ENCODE data around the gene CACHD1.

CACHD1 gene

DNA sequence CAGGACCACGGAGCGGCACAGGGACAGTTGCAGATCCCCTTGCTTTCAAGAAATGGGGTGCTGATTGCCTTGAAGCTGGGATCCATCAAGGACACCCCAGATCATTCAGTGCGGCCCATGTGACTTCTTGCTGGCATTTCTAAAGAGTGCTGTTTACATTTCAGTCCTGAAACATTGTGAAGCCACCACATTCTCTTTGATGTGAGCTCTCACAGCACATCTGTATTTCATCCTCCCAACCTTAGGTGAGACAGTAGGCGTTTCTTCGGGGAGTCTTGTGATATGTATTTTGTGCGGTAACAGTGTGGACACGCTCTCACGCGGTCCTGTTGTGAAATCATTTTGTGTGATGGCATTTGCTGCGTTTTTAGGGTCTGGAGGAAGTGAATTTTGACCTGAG, 57.2 kb downstream of the CACHD1 start:
- H3K27ac ChIP-seq (ENCODE audit: low read depth, low read length): peak overlapping the region; percentile 87
- H3K4me3 ChIP-seq (ENCODE audit: low read depth in 1 of 5, low read length in 5 of 5): no peak overlapping the region
- H3K9me3 ChIP-seq (ENCODE audit: control insufficient read depth in 5 of 5, low read length in 5 of 5): no peaks in the 10 kb centered on the region
- peaks cover 0 to 57% (median 32%) of the 10 kb centered on the region in 5 donors for H3K4me1 ChIP-seq (ENCODE audit: control insufficient read depth in 5 of 5, insufficient read depth in 5 of 5, low read length in 5 of 5)
- no peaks in the 10 kb centered on the region for H3K27me3 ChIP-seq (ENCODE audit: control insufficient read depth in 5 of 5, insufficient read depth in 4 of 5, low read length in 5 of 5)
- peak overlapping the region in 1 of 5 donors; percentile 75 for H3K9ac ChIP-seq (ENCODE audit: low read length in 5 of 5)
- no peaks in the 10 kb centered on the region for H3K36me3 ChIP-seq (ENCODE audit: control insufficient read depth in 5 of 5, insufficient read depth in 5 of 5, low read length in 5 of 5)

DNA sequence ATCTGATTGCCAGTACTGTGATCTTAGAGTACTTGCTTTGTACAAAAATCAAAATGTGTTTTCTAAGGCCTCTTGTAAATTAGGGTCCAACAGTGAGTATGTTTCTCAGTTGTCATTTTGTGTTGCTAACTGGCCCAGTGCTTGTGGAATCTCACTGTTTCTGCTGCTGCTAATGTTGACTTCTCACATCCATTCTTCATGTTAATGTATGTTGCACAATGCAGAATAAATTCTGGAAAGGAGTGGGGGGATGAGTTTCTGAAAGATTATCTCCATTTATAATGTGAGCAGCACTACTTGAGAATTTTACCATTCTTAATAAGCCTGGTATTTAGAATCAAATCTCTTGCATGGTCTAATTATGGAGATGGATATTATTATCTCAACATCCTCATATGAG, 57.9 kb downstream of the CACHD1 start:
- H3K4me3 ChIP-seq (ENCODE audit: low read depth in 1 of 5, low read length in 5 of 5): no peak overlapping the region
- H3K4me1 ChIP-seq (ENCODE audit: control insufficient read depth in 5 of 5, insufficient read depth in 5 of 5, low read length in 5 of 5): peaks cover 0 to 50% (median 30%) of the 10 kb centered on the region in 5 donors
- H3K27me3 ChIP-seq (ENCODE audit: control insufficient read depth in 5 of 5, insufficient read depth in 4 of 5, low read length in 5 of 5): no peaks in the 10 kb centered on the region
- peak overlapping the region; percentile 87 for H3K27ac ChIP-seq (ENCODE audit: low read depth, low read length)
- H3K9me3 ChIP-seq (ENCODE audit: control insufficient read depth in 5 of 5, low read length in 5 of 5): no peaks in the 10 kb centered on the region
- no peaks in the 10 kb centered on the region for H3K36me3 ChIP-seq (ENCODE audit: control insufficient read depth in 5 of 5, insufficient read depth in 5 of 5, low read length in 5 of 5)
- no peak overlapping the region for H3K9ac ChIP-seq (ENCODE audit: low read length in 5 of 5)

DNA sequence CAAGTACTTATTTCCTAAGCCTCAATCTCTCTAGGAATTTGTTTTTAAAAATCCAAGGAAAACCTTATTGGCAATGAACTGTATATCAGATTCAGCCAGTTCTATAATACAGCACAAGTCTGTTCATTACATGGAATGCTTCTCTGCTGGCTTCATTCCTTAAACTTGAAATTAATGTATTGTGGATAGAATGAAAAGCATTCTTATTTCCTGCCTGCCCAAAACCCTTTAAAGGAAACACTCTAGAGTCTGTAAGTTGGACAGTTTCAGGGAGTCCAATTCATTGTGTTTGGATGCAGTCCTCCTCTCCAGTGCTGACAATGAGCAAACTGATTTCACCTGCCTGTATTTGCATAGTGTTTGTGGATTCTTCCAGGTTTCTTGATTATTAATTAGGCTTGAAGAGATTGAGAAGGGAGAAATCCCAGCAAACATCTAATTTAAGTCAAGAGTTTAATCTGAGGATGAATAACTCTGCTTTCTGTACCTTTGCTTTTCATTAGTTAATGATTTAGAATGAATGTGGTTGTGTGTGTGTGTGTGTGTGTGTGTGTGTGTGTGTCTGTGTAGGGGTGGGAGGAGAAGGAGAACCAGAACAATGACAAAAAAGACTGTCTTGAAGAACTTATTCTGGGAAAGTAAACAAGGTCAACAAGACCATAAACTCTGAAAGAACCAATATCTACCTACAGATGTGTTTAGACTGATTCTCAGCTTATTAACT, 61.2 kb downstream of the CACHD1 start:
- no peak overlapping the region for H3K9ac ChIP-seq (ENCODE audit: low read length in 5 of 5)
- no peak overlapping the region for H3K27ac ChIP-seq (ENCODE audit: low read depth, low read length)
- peaks cover 0 to 25% (median 18%) of the 10 kb centered on the region in 5 donors for H3K4me1 ChIP-seq (ENCODE audit: control insufficient read depth in 5 of 5, insufficient read depth in 5 of 5, low read length in 5 of 5)
- no peak overlapping the region for H3K4me3 ChIP-seq (ENCODE audit: low read depth in 1 of 5, low read length in 5 of 5)
- no peaks in the 10 kb centered on the region for H3K27me3 ChIP-seq (ENCODE audit: control insufficient read depth in 5 of 5, insufficient read depth in 4 of 5, low read length in 5 of 5)
- no peaks in the 10 kb centered on the region for H3K36me3 ChIP-seq (ENCODE audit: control insufficient read depth in 5 of 5, insufficient read depth in 5 of 5, low read length in 5 of 5)
- peaks cover 0 to 3% (median 0%) of the 10 kb centered on the region in 5 donors for H3K9me3 ChIP-seq (ENCODE audit: control insufficient read depth in 5 of 5, low read length in 5 of 5)

DNA sequence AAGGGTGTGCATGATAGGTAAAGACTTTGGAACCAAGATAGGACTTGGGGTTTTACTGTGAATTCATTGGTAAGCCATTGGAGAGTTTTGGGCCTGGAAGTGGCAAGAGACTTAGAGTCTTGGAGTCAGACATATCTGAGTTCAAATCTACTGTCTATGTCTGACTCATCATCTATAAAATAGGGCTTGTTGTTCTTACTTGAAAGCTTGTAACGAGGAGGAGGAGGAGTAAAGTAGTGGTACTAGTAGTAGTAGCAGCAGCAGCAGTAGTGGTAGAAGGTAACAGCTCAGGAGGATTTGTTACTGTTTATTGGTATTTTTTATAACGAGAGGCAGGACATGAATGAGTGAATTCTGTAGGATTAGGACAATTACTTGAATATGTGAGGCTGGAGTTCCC, 62.7 kb downstream of the CACHD1 start:
- H3K27me3 ChIP-seq (ENCODE audit: control insufficient read depth in 5 of 5, insufficient read depth in 4 of 5, low read length in 5 of 5): no peaks in the 10 kb centered on the region
- H3K4me1 ChIP-seq (ENCODE audit: control insufficient read depth in 5 of 5, insufficient read depth in 5 of 5, low read length in 5 of 5): peaks cover 0 to 31% (median 24%) of the 10 kb centered on the region in 5 donors
- H3K36me3 ChIP-seq (ENCODE audit: control insufficient read depth in 5 of 5, insufficient read depth in 5 of 5, low read length in 5 of 5): no peaks in the 10 kb centered on the region

DNA sequence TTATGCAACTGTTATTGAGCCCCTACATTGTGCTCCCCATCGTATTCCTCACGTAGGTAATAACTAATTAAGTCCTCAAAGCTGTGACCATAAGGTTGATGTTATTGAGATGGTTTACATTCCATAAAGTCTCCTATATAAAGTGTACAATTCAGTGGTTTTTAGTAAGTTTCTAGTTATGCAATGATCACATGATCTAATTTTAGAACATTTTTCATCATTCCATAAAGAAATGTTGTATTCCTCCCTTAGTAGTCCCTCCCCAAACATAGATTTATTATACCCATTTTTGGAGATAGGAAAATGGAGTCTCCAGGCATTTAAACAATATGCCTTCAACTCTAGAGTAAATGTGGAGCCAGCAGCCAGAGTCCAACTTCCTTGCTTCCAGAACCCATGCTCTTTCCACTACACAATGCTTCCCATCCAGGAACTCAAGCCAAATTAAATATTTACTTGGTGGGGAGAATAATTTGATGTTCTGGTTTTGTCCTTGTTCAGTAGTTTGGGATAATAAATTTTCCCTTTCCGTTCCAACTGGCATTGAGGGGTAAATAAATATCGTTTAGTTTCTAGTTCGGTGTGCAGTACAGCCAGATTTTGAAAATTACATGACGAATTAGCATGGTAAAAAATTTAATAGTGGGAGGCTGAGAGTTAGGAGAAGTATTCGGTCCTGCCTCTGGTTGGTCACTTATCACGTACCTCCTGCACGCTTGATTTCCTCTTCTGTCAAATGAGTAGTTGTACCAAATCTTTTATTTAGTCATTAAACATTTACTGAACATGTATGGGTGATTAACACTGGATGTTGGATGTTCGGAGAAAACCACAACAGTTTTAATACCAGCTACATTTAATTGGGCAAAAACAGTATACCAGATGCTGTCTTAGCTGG, 66.3 kb downstream of the CACHD1 start:
- Histone ChIP-seq H3K4me1 (ENCODE audit: control insufficient read depth in 5 of 5, insufficient read depth in 5 of 5, low read length in 5 of 5) (peaks cover 5 to 54% (median 43%) of the 10 kb centered on the region in 5 donors), H3K9me3 (ENCODE audit: control insufficient read depth in 5 of 5, low read length in 5 of 5) (peaks cover 0 to 3% (median 0%) of the 10 kb centered on the region in 5 donors), H3K4me3 (ENCODE audit: low read depth in 1 of 5, low read length in 5 of 5) (no peak overlapping the region), H3K27me3 (ENCODE audit: control insufficient read depth in 5 of 5, insufficient read depth in 4 of 5, low read length in 5 of 5) (no peaks in the 10 kb centered on the region), H3K9ac (ENCODE audit: low read length in 5 of 5) (no peak overlapping the region), H3K36me3 (ENCODE audit: control insufficient read depth in 5 of 5, insufficient read depth in 5 of 5, low read length in 5 of 5) (no peaks in the 10 kb centered on the region), H3K27ac (ENCODE audit: low read depth, low read length) (peak overlapping the region; percentile 20)

More for the DNA sequence above, 62.7 kb downstream of the CACHD1 start:
- Histone ChIP-seq H3K27ac (ENCODE audit: low read depth, low read length) (no peak overlapping the region), H3K4me3 (ENCODE audit: low read depth in 1 of 5, low read length in 5 of 5) (no peak overlapping the region), H3K9me3 (ENCODE audit: control insufficient read depth in 5 of 5, low read length in 5 of 5) (peaks cover 0 to 3% (median 0%) of the 10 kb centered on the region in 5 donors), H3K9ac (ENCODE audit: low read length in 5 of 5) (no peak overlapping the region)

DNA sequence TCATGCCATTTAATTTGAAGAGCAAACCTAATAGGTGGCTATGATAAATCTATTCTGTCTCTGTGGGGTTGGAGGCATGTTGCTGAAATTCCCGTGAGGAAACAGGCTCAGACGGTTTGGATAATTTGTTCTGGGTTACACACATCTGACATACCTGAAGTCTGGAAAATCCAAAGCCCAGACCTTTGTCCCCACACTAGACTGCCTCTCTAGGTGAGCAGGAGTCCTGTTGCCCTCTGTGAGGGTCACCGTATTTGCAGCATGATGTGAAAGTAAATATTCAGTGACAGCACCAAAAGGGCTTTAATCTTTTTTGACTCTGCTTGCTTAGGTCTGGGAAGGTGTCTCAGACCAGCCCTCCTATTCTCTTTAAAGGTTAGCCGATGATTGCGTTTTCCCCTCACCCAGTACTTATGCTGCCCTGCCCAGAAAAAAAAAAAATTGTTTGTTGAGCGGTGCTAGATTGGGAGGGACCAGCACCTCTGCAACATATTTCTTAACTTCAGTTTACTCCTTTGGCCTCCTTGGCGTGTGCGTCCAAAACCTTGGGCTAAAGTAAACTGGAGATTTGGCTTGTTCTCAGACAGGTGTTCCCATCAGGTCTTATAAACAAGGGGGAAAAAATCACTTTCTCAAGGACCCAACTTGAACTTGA, 67.0 kb downstream of the CACHD1 start:
- no peaks in the 10 kb centered on the region for H3K36me3 ChIP-seq (ENCODE audit: control insufficient read depth in 5 of 5, insufficient read depth in 5 of 5, low read length in 5 of 5)
- peaks cover 5 to 58% (median 46%) of the 10 kb centered on the region in 5 donors for H3K4me1 ChIP-seq (ENCODE audit: control insufficient read depth in 5 of 5, insufficient read depth in 5 of 5, low read length in 5 of 5)
- no peak overlapping the region for H3K9ac ChIP-seq (ENCODE audit: low read length in 5 of 5)
- no peak overlapping the region for H3K4me3 ChIP-seq (ENCODE audit: low read depth in 1 of 5, low read length in 5 of 5)
- no peaks in the 10 kb centered on the region for H3K27me3 ChIP-seq (ENCODE audit: control insufficient read depth in 5 of 5, insufficient read depth in 4 of 5, low read length in 5 of 5)
- H3K27ac ChIP-seq (ENCODE audit: low read depth, low read length): peak overlapping the region; percentile 20
- H3K9me3 ChIP-seq (ENCODE audit: control insufficient read depth in 5 of 5, low read length in 5 of 5): peaks cover 0 to 3% (median 0%) of the 10 kb centered on the region in 5 donors

DNA sequence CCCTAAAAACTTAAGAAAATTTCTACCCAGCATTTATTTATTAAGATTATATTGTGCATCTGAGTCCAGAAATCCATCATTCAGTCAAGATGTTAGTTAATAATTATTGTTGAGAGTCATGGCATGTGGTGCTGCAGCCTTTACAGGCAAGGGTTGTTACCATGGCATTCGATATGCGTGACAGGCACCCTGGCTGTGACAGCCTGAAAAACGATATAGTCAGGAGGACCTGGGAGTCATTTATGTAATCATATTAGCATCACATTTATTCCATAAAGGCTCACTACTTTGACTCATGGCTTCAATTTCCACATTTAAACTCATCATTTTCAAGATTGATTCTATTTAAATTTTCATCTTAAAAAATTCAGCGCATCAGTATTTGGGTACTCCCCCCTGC, 68.0 kb downstream of the CACHD1 start:
- H3K9me3 ChIP-seq (ENCODE audit: control insufficient read depth in 5 of 5, low read length in 5 of 5): peaks cover 0 to 3% (median 0%) of the 10 kb centered on the region in 5 donors
- H3K36me3 ChIP-seq (ENCODE audit: control insufficient read depth in 5 of 5, insufficient read depth in 5 of 5, low read length in 5 of 5): no peaks in the 10 kb centered on the region
- H3K27ac ChIP-seq (ENCODE audit: low read depth, low read length): peak overlapping the region; percentile 84
- no peak overlapping the region for H3K4me3 ChIP-seq (ENCODE audit: low read depth in 1 of 5, low read length in 5 of 5)
- H3K27me3 ChIP-seq (ENCODE audit: control insufficient read depth in 5 of 5, insufficient read depth in 4 of 5, low read length in 5 of 5): no peaks in the 10 kb centered on the region
- H3K4me1 ChIP-seq (ENCODE audit: control insufficient read depth in 5 of 5, insufficient read depth in 5 of 5, low read length in 5 of 5): peaks cover 5 to 62% (median 46%) of the 10 kb centered on the region in 5 donors
- no peak overlapping the region for H3K9ac ChIP-seq (ENCODE audit: low read length in 5 of 5)

DNA sequence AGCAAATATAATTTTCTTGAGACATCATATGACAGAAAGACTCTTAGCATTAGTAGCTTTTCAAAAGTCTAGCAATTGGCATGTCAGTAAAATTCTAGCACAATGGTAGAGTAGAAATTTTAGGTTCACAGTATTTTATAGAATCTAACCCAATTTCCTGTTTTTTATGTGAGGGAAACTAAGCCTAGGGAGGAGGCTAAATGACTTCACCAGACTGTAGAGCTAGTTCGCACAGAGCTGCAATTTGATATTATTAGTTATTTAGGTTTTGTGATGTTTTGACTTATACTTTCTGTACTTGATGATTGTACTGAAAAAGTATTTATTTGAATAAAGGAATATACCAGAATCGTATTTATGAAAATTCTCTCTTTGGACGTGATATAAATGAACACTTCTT, 68.5 kb downstream of the CACHD1 start:
- Histone ChIP-seq H3K9ac (ENCODE audit: low read length in 5 of 5) (no peak overlapping the region), H3K4me1 (ENCODE audit: control insufficient read depth in 5 of 5, insufficient read depth in 5 of 5, low read length in 5 of 5) (peaks cover 5 to 63% (median 47%) of the 10 kb centered on the region in 5 donors), H3K27ac (ENCODE audit: low read depth, low read length) (peak overlapping the region; percentile 84), H3K27me3 (ENCODE audit: control insufficient read depth in 5 of 5, insufficient read depth in 4 of 5, low read length in 5 of 5) (no peaks in the 10 kb centered on the region), H3K4me3 (ENCODE audit: low read depth in 1 of 5, low read length in 5 of 5) (no peak overlapping the region), H3K36me3 (ENCODE audit: control insufficient read depth in 5 of 5, insufficient read depth in 5 of 5, low read length in 5 of 5) (no peaks in the 10 kb centered on the region), H3K9me3 (ENCODE audit: control insufficient read depth in 5 of 5, low read length in 5 of 5) (peaks cover 0 to 3% (median 0%) of the 10 kb centered on the region in 5 donors)

DNA sequence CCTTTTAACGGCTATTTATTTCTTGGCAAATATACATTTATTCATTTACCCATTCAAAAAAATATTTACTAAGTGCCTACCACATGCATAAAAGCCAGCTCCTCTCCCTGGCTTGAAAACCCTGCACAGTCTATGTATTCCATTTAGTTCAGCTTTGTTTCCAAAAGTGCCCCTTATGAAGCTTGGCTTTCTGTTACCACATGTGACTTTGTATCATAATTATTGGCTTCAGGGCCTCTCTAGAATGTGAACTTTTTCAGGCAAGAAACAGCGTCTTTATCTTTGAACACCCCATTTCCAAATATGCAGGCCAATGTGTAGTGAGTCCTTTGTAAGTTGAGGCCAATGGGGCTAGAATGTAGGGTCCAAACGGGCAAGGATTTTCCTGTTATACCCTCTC, 69.4 kb downstream of the CACHD1 start:
- H3K27me3 ChIP-seq (ENCODE audit: control insufficient read depth in 5 of 5, insufficient read depth in 4 of 5, low read length in 5 of 5): no peaks in the 10 kb centered on the region
- H3K4me1 ChIP-seq (ENCODE audit: control insufficient read depth in 5 of 5, insufficient read depth in 5 of 5, low read length in 5 of 5): peaks cover 5 to 69% (median 56%) of the 10 kb centered on the region in 5 donors
- peak overlapping the region in 2 of 5 donors; percentile 9 to 62 for H3K9ac ChIP-seq (ENCODE audit: low read length in 5 of 5)
- H3K9me3 ChIP-seq (ENCODE audit: control insufficient read depth in 5 of 5, low read length in 5 of 5): peaks cover 0 to 3% (median 0%) of the 10 kb centered on the region in 5 donors
- peak overlapping the region; percentile 84 for H3K27ac ChIP-seq (ENCODE audit: low read depth, low read length)
- no peaks in the 10 kb centered on the region for H3K36me3 ChIP-seq (ENCODE audit: control insufficient read depth in 5 of 5, insufficient read depth in 5 of 5, low read length in 5 of 5)
- no peak overlapping the region for H3K4me3 ChIP-seq (ENCODE audit: low read depth in 1 of 5, low read length in 5 of 5)

Data from subcutaneous abdominal adipose tissue (tissue), 5 donors.